Measurements from ENCODE around the gene TYRP1.

The TYRP1 gene

DNA sequence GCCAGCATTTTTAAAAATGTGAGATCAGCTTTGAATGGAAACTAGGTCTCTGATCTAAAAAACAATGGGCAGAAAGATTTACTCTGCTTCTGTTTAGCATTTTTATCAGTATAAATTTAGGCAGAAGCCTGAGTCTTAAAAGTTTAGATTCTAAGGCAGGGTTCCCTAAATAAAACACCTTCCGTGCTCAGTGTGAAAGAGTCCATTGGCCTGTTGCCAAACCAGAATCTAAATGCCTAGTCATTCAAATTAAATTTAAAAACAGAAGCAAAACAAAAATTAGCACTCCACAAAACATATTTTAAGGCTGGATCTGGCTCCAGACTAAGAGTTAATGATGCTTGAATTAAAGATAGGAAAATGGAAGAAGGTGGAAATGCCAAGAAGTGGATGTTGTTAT, 4.5 kb downstream of the TYRP1 start:
- DNase-seq (ENCODE audit: low read depth in 2 of 2) = no peak

DNA sequence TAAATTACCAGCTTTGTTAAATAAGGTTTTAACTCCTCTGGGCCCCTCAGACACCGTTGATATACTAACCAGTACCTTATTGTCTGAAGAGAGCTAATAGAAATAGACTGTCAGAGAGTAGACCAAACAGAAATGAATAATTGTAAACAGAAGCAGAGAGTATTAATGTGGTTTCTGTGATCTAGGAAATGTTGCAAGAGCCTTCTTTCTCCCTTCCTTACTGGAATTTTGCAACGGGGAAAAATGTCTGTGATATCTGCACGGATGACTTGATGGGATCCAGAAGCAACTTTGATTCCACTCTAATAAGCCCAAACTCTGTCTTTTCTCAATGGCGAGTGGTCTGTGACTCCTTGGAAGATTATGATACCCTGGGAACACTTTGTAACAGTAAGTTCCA, 5.1 kb downstream of the TYRP1 start:
- no peak for DNase-seq (ENCODE audit: low read depth in 2 of 2)

DNA sequence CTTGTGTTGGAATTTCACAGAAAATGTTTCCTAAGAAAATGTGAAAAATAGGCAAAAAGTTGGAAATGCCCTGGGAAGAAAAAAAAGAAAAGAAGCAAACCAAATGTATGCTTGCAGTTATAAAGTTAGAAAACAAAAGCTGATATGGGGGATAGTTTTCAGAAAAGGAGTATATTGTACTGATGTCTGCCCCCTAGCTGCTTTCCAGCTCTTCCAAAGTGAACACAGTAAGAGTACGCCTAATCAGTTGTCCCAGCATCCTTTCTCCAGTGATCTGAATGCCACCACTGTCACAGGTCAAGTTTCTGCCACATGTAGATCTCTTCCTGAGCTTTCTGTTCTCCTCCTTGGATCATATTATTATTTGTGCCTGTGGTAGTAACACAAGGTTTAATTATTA, 5.8 kb downstream of the TYRP1 start:
- no peak for DNase-seq (ENCODE audit: low read depth in 2 of 2)

DNA sequence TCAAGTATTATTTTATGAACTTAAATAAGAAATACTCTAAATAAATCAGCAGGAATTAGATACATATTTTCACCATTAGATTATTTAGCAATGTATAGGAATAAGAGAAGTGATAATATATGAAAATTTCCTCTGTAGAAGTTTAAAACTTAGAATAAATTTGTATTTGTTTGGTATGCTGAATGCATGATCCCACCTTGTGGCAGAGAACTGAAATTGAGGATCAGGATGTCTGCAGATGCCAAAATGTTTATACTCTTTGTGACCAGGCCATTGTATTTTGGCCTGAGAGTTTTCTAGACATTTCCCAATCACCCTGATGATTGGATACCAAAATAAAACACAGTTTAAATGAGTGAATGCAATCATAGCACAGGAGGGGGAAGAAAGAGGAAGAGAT, 6.3 kb downstream of the TYRP1 start:
- no peak for DNase-seq (ENCODE audit: low read depth in 2 of 2)

DNA sequence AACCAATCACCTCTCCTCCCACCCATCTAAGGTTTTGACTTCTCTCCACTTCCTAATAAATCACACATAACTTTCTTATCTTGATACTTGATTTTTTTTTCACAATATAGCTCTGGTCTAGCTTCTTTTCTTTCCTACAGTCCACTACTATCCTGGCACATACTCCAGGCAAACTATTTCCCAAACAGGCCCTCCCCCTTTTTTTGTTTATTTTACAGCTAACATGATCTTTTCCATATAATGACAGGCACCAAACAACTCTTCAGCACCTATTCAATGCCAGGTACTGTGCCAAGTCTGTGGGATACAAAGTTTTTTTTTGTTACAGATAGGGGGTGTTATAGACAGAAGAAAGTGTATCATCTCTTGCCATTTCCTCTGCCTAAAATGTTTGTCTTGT, 7.9 kb downstream of the TYRP1 start:
- DNase-seq (ENCODE audit: low read depth in 2 of 2) = no peak

DNA sequence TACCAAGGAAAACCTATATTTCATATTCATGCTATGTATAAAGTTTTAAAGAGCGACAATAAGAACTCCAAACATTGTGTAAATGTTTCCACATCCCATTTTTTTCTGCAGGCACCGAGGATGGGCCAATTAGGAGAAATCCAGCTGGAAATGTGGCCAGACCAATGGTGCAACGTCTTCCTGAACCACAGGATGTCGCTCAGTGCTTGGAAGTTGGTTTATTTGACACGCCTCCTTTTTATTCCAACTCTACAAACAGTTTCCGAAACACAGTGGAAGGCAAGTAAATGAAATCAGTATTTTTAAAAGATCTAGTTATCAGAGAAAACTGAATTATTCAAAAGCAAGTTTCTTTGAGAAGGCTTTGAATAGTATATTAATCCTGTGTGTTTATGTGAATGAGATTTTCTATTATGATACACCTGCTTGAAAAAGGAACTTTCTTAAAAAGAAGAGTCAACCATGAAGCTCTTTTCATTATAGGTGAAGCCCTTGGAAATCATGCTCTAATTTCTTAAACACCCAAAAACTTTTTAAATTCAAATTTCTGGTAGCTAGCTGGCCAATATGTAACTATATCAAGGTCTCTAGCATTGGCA, 9.1 kb downstream of the TYRP1 start:
- DNase-seq (ENCODE audit: low read depth in 2 of 2) = no peak

DNA sequence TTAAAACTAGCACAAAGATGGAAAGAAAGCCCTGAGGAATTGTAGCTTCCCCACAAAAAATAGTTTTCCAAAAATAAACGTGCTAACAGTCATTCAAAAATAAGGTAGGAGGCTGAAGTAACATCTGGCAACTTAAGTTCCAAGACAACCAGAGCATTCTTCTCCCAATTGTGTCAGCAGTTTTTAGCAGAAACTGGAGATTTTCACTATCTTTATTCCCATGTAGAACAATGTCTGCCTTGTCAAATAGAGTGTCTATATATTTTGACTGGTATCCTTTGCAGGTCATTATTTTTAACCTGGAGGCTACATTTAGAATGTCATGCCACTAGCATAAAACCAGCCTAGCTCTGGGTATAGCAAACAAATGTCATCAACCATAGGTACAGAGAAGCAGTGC, 10.8 kb downstream of the TYRP1 start:
- DNase-seq (ENCODE audit: low read depth in 2 of 2) = no peak

DNA sequence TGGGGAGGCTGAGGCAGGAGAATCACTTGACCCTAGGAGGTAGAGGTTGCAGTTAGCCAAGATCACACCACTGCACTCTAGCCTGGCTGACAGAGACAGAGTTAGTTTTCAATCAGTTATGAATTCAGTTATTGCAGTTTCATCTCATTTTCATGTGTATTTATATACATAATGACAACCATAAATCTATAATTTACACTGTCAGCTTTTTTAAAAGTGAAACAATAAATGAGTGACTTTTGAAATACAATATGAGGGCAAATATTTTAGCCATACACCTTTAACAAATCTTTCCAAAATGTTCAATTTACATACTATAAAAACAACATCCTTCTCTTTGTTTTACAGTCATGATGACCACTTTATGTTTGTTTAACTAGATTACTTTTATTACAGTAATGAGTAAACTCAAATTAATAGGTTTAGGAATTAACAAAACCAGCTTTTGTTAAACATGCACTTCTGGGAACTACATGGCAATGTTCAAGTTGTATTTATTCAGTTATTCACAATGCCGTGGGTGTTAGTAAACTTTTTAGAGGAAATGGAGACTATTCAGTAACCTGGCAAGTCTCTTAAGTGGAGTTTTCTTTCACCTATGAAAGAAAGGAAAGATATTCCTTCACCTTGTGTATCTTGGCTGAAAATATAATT, 12.7 kb downstream of the TYRP1 start:
- no peak for DNase-seq (ENCODE audit: low read depth in 2 of 2)

DNA sequence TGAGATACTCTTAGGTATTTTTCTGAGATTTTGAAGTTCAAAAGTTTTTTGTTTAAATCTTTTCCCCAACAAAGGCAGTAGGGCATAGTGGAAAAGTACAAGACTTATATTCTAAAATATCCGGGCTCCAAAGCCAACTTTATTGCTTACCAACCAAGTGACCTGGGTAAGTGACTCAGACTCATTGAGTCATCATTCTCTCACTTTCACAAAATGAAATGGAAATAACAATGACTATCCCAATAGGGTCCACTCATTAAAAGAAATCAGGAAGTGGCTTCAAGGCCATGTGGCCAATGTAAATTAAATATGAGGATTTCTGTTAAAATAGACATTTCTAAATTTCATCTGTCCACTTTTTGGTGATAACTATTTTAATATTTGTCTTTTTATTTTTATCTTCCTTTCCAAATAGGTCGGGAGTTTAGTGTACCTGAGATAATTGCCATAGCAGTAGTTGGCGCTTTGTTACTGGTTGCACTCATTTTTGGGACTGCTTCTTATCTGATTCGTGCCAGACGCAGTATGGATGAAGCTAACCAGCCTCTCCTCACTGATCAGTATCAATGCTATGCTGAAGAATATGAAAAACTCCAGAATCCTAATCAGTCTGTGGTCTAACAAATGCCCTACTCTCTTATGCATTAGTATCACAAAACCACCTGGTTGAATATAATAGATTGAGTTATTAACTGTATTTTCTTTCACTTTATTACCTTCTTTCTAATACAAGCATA, 15.5 kb downstream of the TYRP1 start:
- DNase-seq (ENCODE audit: low read depth in 2 of 2) = no peak

DNA sequence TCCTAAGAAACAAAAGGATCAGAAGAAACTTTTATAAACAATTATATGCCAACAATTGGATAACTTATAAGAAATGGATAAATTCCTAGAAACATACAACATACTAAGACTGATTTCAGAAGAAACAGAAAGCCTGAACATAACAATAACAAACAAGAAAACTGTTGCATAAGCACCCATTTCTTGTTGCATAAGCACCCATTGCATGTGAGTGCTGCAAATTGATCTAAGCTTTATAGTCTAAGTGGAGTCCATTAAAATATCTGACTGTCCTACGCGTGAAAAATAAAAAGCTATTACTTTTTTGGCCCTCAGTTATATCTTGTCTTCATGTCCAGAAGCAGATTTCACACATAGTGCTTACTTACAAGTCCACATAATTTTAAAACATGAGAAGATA, 19.3 kb downstream of the TYRP1 start:
- no peak for DNase-seq (ENCODE audit: low read depth in 2 of 2)

DNA sequence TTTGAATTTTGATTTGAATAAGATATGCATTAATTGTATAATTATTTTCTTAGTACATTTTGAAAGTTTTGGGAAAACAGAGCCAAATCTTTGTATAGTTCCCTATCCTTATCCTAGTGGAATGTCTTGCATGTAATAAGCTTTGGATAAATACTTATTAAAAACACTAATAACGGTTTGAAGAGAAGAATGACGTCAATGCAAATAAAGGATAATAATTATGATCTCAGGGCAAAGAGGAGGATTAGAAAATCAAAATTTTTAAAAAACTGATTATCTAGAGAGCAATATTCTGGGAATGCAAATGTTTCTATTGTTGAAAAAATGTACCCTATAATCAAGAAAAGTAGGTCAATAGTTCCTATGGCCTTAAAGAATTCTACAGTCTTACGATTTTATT, 22.1 kb downstream of the TYRP1 start:
- DNase-seq (ENCODE audit: low read depth in 2 of 2) = no peak

DNA sequence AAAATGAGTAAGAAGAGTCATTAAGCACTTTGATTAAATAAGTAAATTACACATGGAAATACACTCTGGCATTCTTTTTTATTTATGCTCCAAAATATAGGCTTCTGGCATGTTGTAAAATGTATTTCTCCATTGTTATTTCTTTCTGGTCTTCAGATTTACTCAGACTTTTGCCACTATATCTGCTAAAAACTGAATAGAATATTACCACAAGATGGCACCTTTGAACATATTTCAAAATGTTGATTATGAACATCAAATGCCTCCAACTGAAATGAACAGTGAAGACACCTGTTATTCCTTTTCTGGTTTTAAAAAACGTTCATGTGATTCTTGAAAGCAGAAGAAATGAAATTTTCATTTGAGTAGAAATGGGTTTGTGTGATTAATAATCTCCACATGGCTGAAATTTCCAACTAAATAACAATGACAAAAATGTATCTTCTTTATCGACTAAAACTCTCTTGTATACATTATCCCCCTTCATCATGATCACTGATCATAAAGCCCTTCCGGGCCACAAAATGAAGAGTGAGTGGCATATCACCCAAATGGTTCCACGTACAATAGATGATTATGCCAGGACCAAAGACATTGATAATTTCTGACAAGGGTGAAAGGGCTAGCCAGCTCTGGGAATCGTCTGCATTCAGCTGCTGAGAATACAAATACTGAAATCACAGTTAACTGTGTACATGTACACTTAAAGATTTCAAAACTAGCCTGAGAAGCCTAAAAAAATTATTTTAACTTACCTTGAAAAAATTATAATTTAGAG, 23.8 kb downstream of the TYRP1 start:
- DNase-seq (ENCODE audit: low read depth in 2 of 2) = no peak

DNA sequence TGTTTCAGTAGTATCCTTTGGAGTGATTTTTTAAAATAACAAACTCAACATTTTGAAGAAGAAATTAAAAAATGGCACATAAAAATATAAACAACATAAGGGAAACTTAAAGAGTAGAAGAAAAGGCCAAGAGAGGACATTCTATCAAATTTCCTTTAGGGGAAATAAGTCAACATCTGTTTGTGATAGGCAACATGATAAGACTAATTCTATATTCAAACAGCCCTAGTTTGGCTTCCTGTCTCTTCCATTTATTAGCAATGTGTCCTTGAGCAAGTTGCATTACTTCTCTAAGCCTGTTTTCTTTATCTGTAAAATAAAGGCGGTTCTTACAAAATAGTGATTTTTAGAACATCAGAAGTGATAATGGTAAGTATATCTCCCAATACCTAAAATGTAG, 24.7 kb downstream of the TYRP1 start:
- DNase-seq (ENCODE audit: low read depth in 2 of 2) = no peak

DNA sequence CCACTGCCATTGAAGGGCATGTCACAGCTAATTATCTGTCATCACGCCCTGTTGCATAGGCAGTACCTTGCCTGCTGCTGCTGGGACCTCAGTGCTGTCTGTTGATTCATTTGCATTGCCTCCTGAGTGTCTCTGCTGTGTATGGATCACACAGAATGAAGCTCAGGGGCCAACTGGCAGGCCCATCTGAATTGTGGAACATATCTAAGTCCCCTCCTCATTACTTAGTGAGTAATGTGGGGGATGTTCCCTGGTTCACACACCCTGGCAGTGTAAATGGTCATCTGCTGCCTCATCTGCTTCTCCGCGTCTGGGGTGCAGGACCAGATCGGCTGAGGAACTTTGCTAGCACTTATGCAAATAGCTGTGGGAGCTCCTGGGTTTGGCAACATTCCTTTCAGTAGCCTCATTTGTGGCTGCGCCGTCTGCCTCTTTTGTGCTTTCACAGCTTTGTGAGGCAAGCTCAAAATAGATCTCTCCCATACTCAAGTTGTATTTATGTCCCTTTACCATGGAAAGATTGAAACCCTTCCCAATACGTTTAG, 25.4 kb downstream of the TYRP1 start:
- DNase-seq (ENCODE audit: low read depth in 2 of 2) = no peak

DNA sequence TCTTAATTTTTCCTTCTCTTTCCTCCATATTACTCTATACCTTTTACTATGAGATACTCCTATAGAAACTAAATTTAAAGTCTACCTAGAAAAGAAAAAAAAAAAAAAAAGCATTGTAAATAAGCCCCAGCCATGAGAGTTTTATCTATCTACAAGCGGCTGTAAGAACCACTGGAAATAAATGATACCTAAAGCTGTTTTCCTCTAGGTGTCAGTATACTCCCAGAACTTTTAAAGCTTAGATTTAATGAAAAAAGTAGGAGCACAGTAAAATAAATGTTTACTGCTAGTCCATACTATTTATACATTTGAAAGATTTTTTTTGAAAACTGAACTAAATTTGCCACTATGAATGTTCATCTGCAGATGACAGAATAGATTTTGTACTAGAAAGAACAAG, 26.2 kb downstream of the TYRP1 start:
- no peak for DNase-seq (ENCODE audit: low read depth in 2 of 2)

DNA sequence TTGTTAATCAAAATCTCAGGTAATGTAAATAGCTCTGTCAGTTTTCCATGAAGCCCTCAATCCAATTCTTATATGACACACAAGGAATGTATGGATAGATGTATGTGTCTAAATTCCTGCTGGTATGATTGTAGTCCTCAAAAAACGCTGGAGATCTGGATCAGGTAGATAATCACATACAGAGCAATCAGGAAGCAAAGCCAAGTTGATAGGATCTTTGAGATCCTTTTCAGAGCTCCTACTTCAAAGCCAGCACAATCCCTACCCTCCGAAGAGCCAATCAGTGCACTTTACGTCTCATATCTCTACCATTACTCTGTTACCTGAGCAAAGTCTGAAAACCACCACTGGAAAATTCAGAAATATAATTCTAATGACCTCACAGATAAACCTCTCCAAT, 27.4 kb downstream of the TYRP1 start:
- no peak for DNase-seq (ENCODE audit: low read depth in 2 of 2)

DNA sequence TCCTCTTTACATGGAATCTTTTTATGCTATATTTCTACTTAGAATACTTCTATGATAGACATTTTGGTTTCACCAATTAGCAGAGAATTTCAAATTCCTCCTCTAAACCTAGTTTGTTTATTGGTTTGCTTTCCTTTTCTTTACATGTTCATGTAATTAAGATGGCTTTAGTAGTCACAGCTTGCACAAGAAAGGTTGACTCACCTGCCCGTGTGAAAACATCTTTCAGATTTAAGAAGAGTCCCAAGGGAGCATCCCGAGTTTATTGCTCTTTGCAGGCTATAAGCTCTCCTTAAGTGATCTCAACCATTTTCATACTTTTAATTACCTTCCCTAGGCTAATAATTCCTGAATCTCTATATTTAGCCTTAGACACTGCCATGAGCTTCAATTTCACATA, 28.9 kb downstream of the TYRP1 start:
- no peak for DNase-seq (ENCODE audit: low read depth in 2 of 2)

DNA sequence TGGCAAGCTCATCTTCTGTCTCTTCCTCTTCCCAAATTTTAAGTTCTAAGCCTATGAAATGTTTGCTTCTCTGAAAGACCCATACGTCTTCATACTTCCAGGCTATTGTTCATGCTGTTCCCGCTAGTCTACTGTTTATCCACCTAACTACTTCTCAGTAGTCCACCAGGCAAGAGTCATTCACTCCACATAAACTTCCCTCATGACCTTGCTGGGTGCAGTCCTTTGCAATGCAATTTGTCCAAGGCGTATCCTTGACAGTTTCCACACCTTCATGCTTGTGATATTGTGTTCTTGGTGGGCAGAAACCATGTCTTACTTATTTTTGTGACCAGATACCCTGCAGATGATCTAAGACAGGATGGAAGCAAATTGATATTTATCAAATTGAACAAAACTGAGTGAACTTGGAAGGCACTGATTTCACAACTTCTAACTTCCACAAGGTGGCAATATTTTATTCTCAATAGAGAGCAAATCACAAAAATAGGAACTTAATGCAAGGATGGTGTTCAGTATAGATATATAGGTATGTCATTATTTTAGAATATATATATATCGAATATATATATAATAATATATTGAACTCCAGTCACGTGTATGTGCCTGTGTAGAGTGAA, 30.3 kb downstream of the TYRP1 start:
- DNase-seq (ENCODE audit: low read depth in 2 of 2) = no peak

DNA sequence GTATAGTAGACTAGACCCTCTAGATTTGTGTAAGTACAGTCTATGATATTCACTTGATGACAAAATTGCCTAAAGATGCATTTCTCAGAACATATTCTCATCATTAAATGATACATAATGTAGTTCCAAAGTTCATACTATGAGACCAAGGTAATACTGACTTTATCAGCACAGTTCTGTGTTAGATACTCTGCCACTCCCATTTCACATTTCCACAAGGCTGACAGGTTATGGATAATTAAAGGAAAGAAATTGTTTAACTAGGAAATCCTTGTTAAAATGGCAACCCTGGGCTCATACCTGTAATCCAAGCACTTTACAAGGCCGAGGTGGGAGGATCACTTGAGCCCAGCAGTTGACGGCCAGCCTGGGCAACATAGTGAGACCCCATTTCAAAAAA, 33.6 kb downstream of the TYRP1 start:
- no peak for DNase-seq (ENCODE audit: low read depth in 2 of 2)

DNA sequence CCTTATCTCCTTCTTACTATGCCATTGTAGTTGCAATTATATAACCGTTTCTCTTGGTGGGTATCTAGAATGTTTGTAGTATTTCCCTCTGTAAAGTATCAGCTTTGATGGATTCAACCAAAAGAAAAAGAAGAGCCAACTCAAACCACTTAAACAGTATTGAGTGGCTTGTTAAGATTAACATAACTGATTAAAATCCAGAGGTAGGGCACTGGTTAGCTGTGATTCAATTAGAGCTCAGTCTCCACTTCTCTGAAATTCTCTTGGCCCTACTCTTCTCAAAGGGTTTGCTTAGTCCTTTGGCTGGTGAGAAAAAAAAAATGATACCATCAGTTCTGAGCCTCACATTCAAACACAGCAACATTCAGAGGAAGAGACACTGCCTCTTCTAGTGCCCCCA, 37.0 kb downstream of the TYRP1 start:
- DNase-seq (ENCODE audit: low read depth in 2 of 2) = no peak

DNA sequence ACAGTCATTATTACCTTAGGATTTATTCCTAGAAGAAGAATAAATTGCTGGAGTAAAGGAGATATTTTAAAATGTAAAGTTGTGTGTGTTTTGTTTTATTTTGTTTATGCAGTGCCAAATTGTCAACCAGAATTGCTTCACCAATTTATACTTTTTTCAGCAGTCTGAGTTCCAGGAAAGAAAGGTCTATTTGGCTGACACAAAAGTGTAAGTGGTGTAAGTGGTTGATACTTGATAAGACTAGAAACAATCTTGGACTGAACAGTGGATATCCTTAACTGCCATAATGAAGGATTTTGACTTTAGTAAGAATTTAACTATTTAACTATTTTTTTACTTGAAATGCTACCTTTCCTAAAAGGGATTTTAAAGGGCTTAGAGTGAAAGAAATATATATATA, 37.7 kb downstream of the TYRP1 start:
- DNase-seq (ENCODE audit: low read depth in 2 of 2) = no peak

DNA sequence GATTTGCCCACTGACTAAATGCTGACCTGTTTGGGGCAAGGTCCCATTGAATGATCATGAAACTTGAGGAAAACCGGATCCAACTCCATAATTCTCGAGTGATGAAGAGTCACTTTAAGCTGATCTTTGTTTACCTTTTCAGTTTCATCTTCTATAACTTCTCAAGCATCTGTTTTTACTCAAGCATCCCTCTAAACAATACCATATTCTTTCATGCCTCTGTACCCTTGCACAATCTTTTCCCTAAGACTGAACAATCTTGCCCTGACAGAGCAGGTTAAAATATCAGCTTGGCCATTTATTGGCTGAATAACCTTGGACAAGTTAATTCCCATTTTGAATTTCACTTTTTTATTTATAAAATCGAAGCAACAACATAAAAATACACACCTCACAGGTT, 39.8 kb downstream of the TYRP1 start:
- no peak for DNase-seq (ENCODE audit: low read depth in 2 of 2)

Measured in stimulated activated CD4-positive, alpha-beta T cell treated with anti-CD3 and anti-CD28 coated beads, Interleukin-1b, Interleukin-23, amount 100 ng/mL, for 1 hour (primary cell).